ENCODE data around the gene RPTN. TPM values are rescaled to one million over a fixed set of nuclear protein-coding genes. Genes with fewer than 3 reads are reported as not detected.
A peak's percentile ranks its signal among the peaks of the same experiment; 100 is the strongest.

RPTN gene
- total RNA-seq, 6 donors from 2014 or later = not detected

DNA sequence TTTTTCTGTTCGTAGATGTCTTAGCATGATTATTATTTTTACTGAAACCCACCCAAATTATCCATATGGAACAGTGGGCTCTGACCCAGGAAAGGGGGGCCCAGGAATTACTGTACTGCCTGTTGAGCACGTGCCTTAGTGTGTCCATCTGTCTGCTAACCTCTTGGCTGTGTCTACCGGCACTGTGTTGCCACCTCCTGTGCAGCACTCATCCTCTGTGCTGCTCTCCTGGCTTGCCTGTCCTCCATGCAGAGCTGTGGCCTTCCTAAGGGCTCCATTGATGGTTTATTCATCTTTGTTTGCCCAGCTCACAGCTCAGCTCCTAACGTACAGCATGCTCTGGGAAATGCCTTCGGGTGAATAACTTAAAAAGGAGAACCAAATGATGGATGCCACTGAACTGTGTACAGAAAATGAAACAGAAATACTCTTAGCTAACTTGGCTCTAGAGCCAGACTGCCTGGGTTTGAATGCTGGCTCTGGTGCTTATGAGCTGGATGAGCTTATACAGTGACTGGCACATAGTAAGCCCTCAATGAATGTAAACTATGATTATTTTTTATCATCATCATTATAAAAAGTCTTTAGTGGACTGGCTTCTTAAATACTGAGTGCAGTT is 11.4 kb upstream of the RPTN start:
- no peaks in the 10 kb centered on the region for H3K9me3 ChIP-seq
- no peaks in the 10 kb centered on the region for H3K36me3 ChIP-seq
- no peak overlapping the region for H3K27ac ChIP-seq
- ATAC-seq (ENCODE audit: low FRiP score in 2 of 2) (no peak), DNase-seq (no peak)
- no peak overlapping the region for H3K4me3 ChIP-seq
- TF ChIP-seq EP300 (IDR thresholded peaks at IDR 0.05) (no peak), POLR2AphosphoS5 (IDR thresholded peaks at IDR 0.05) (no peak), POLR2A (IDR thresholded peaks at IDR 0.05) (no peak), CTCF (IDR thresholded peaks at IDR 0.05) (no peak)
- H3K4me1 ChIP-seq = peaks cover 5 to 24% (median 9%) of the 10 kb centered on the region in 4 donors
- H3K27me3 ChIP-seq = no peaks in the 10 kb centered on the region
- WGBS, 2 donors = 62 to 64% methylated on average over 5 of the region's 5 CpGs

GRCh38 chr1:152169366-152170025 is 10.5 kb upstream of the RPTN start:
- no peaks in the 10 kb centered on the region for H3K36me3 ChIP-seq
- ATAC-seq (ENCODE audit: low FRiP score in 2 of 2) (no peak), DNase-seq (no peak)
- H3K27ac ChIP-seq = no peak overlapping the region
- H3K9me3 ChIP-seq = no peaks in the 10 kb centered on the region
- H3K4me1 ChIP-seq = peaks cover 5 to 24% (median 9%) of the 10 kb centered on the region in 4 donors
- H3K27me3 ChIP-seq = no peaks in the 10 kb centered on the region
- no peak overlapping the region for H3K4me3 ChIP-seq
- 73 to 77% methylated on average over 4 of the region's 4 CpGs for WGBS, 2 donors
- no peak for TF ChIP-seq POLR2A (IDR thresholded peaks at IDR 0.05)
- no peak for TF ChIP-seq CTCF (IDR thresholded peaks at IDR 0.05)
- no peak for TF ChIP-seq POLR2AphosphoS5 (IDR thresholded peaks at IDR 0.05)
- TF ChIP-seq EP300 (IDR thresholded peaks at IDR 0.05) = no peak

DNA sequence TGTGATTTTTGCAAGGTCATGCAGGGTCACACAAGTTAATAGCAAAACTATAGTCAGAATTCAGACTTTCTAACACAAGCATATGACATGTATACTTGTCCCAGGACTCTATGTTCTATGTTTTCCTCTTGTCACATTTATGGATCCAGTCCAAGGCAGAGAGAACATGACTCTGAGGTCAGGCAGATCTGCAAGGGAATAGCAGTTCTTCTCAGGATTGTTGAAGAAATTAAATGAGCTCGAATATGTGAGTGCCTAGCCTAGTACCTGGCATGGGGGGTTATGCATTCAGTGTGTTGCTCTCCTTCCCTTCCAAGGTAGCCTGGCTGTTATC is 9.5 kb upstream of the RPTN start:
- Histone ChIP-seq H3K27me3 (no peaks in the 10 kb centered on the region), H3K36me3 (no peaks in the 10 kb centered on the region), H3K4me1 (peaks cover 5 to 24% (median 9%) of the 10 kb centered on the region in 4 donors), H3K4me3 (no peak overlapping the region), H3K27ac (no peak overlapping the region), H3K9me3 (no peaks in the 10 kb centered on the region)
- DNase-seq (no peak), ATAC-seq (ENCODE audit: low FRiP score in 2 of 2) (peak in 1 of 2 donors; percentile 25)
- TF ChIP-seq POLR2A (IDR thresholded peaks at IDR 0.05) = no peak
- no peak for TF ChIP-seq POLR2AphosphoS5 (IDR thresholded peaks at IDR 0.05)
- peak in 2 of 4 donors; percentile 40 to 53 for TF ChIP-seq EP300 (IDR thresholded peaks at IDR 0.05)
- WGBS, 2 donors = 17 to 38% methylated on average over 1 of the region's 1 CpG

DNA sequence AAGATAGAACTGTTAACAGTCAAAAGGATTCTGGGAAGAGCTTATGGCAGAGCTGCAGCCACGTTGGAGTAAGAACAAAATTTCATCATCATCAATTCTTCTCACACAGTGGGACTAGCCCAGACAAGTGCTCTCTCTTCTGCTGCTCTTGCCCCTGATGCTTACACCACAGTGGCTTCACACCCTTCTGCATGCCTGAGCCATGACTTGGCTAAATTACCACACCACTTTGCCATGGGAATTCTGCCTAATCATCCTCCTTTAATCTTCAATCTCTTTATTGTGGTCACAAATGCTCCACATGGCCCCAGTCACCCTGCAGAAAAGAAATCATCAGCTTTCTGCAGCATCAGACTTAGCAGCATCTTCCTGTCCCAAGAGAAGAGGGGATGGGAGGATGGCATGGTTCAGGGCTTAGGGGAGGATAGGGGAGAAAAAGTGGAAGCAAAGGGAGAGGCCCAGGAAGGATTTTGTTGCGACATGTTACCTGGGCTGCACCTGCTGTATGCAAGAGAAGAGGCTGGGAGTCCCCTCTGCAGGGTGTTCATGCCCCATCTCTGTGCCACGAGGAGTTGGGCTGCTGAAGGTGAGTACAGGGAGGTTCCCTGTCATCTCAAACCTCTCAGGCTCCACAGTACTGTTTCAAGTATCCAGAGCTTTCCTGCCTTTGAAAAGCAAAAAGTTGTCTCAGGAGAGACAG is 9.0 kb upstream of the RPTN start:
- no peak for TF ChIP-seq CTCF (IDR thresholded peaks at IDR 0.05)
- TF ChIP-seq POLR2AphosphoS5 (IDR thresholded peaks at IDR 0.05) = peak in 1 of 2 donors; percentile 31
- no peak for TF ChIP-seq POLR2A (IDR thresholded peaks at IDR 0.05)
- no peak for TF ChIP-seq EP300 (IDR thresholded peaks at IDR 0.05)
- H3K27ac ChIP-seq = peak overlapping the region in 1 of 4 donors; percentile 62
- no peak overlapping the region for H3K4me3 ChIP-seq
- H3K9me3 ChIP-seq = no peaks in the 10 kb centered on the region
- 27 to 44% methylated on average over 3 of the region's 3 CpGs for WGBS, 2 donors
- no peaks in the 10 kb centered on the region for H3K27me3 ChIP-seq
- DNase-seq (no peak), ATAC-seq (ENCODE audit: low FRiP score in 2 of 2) (peak; percentile 52 to 80)
- H3K36me3 ChIP-seq = no peaks in the 10 kb centered on the region
- peaks cover 5 to 24% (median 9%) of the 10 kb centered on the region in 4 donors for H3K4me1 ChIP-seq

GRCh38 chr1:152166966-152167365 is 7.9 kb upstream of the RPTN start:
- ATAC-seq (ENCODE audit: low FRiP score in 2 of 2) (no peak), DNase-seq (no peak)
- WGBS, 2 donors = 40 to 56% methylated on average over 1 of the region's 1 CpG
- Histone ChIP-seq H3K9me3 (no peaks in the 10 kb centered on the region), H3K4me3 (no peak overlapping the region), H3K4me1 (peaks cover 5 to 24% (median 9%) of the 10 kb centered on the region in 4 donors), H3K27me3 (no peaks in the 10 kb centered on the region), H3K27ac (no peak overlapping the region), H3K36me3 (no peaks in the 10 kb centered on the region)
- TF ChIP-seq CTCF (IDR thresholded peaks at IDR 0.05) (no peak), POLR2A (IDR thresholded peaks at IDR 0.05) (no peak), EP300 (IDR thresholded peaks at IDR 0.05) (no peak)

Data from upper lobe of left lung (tissue), 6 donors.